Parathyroid adenoma (tissue), 2 donors: ENCODE results near the gene TPPP.
"Not testable (repeated sequence)": the region's sequence is repeated elsewhere in the genome, so short reads cannot be mapped to it uniquely, and the experiment has no call there.

Source experiments
- H2AFZ ChIP-seq: fragments of 300-600 bp; sonication (generic); one replicate; pipeline ENCODE4 v1.7.0; 2017; ENCODE audit warnings: antibody characterized with exemption, mild to moderate bottlenecking
- H3K27ac ChIP-seq: fragments of 300-600 bp; sonication (generic); one replicate; pipeline ENCODE4 v1.7.0; 2017
- H3K27me3 ChIP-seq: fragments of 300-600 bp; sonication (generic); one replicate; pipeline ENCODE4 v1.7.0; 2017; ENCODE audit warnings: low read length; ENCODE audit not compliant: control insufficient read depth, insufficient read depth
- H3K36me3 ChIP-seq: fragments of 300-600 bp; sonication (generic); one replicate; pipeline ENCODE4 v1.7.0; 2017; ENCODE audit warnings: low read length; ENCODE audit not compliant: control insufficient read depth, insufficient read depth
- H3K4me1 ChIP-seq: fragments of 300-600 bp; sonication (generic); one replicate; pipeline ENCODE4 v1.7.0; 2017; ENCODE audit warnings: control low read depth
- H3K4me2 ChIP-seq: fragments of 300-600 bp; sonication (generic); one replicate; pipeline ENCODE4 v1.7.0; 2017; ENCODE audit warnings: low read length
- H3K4me3 ChIP-seq: fragments of 300-600 bp; sonication (generic); one replicate; pipeline ENCODE4 v1.7.0; 2017; ENCODE audit warnings: low read depth, low read length
- H3K79me2 ChIP-seq: fragments of 300-600 bp; sonication (generic); one replicate; pipeline ENCODE4 v1.7.0; 2017; ENCODE audit warnings: control low read depth
- H3K9ac ChIP-seq: fragments of 300-600 bp; sonication (generic); one replicate; pipeline ENCODE4 v1.7.0; 2017; ENCODE audit warnings: mild to moderate bottlenecking
- H3K9me3 ChIP-seq: fragments of 300-600 bp; sonication (generic); one replicate; pipeline ENCODE4 v1.7.0; 2017; ENCODE audit warnings: low read length; ENCODE audit not compliant: control insufficient read depth
- CTCF ChIP-seq: fragments of 300-600 bp; sonication (generic); IDR thresholded peaks from one replicate; pipeline ENCODE4 v1.7.0; 2017; ENCODE audit warnings: antibody characterized with exemption, mild to moderate bottlenecking
- donor health status: primary hyperparathyroidism.

TPPP gene

GRCh38 chr5:696191-696590, 3.0 kb upstream of the TPPP start:
- not testable (repeated sequence) for H3K27ac ChIP-seq, H3K4me1 ChIP-seq, H3K9me3 ChIP-seq, H3K27me3 ChIP-seq, H3K9ac ChIP-seq, H3K36me3 ChIP-seq, H3K4me3 ChIP-seq, H2AFZ ChIP-seq, H3K4me2 ChIP-seq, H3K79me2 ChIP-seq

- not testable (repeated sequence) for H3K27ac ChIP-seq, H3K9ac ChIP-seq, H3K4me3 ChIP-seq, H3K4me2 ChIP-seq, H3K27me3 ChIP-seq, H3K79me2 ChIP-seq, H3K4me1 ChIP-seq, H2AFZ ChIP-seq, H3K36me3 ChIP-seq, H3K9me3 ChIP-seq
Observed at GRCh38 chr5:695475-695874, 2.3 kb upstream of the TPPP start.

- Histone ChIP-seq H3K9ac (peak overlapping the region; percentile 61), H2AFZ (peak overlapping the region; percentile 93), H3K4me2 (peak overlapping the region; percentile 44)
- H3K27me3 ChIP-seq, H3K9me3 ChIP-seq, H3K79me2 ChIP-seq, H3K36me3 ChIP-seq, H3K27ac ChIP-seq, H3K4me1 ChIP-seq, H3K4me3 ChIP-seq: not testable (repeated sequence)
Observed at GRCh38 chr5:694042-694431, 885 bp upstream of the TPPP start.

- not testable (repeated sequence) for H3K9ac ChIP-seq, H3K4me1 ChIP-seq, H3K36me3 ChIP-seq, H3K9me3 ChIP-seq, H3K79me2 ChIP-seq, H3K27me3 ChIP-seq, H3K27ac ChIP-seq
- H2AFZ ChIP-seq = peak overlapping the region; percentile 54
- H3K4me2 ChIP-seq = peak overlapping the region; percentile 75
- H3K4me3 ChIP-seq = peak overlapping the region; percentile 49
Observed at GRCh38 chr5:692529-693041, 567 bp downstream of the TPPP start.

GRCh38 chr5:691817-692528, 1.2 kb downstream of the TPPP start:
- Histone ChIP-seq H3K9ac (no peak overlapping the region), H3K4me1 (peaks cover 3% of the 10 kb centered on the region), H3K27me3 (no peaks in the 10 kb centered on the region), H2AFZ (no peak overlapping the region), H3K27ac (no peak overlapping the region), H3K4me3 (peak overlapping the region; percentile 49), H3K9me3 (no peaks in the 10 kb centered on the region), H3K4me2 (peak overlapping the region; percentile 75), H3K79me2 (no peaks in the 10 kb centered on the region), H3K36me3 (no peaks in the 10 kb centered on the region)
- no peak for TF ChIP-seq CTCF

- H3K79me2 ChIP-seq, H3K4me3 ChIP-seq, H3K9ac ChIP-seq, H3K27ac ChIP-seq, H3K9me3 ChIP-seq, H3K4me1 ChIP-seq, H2AFZ ChIP-seq, H3K36me3 ChIP-seq, H3K27me3 ChIP-seq, H3K4me2 ChIP-seq: not testable (repeated sequence)
Observed at GRCh38 chr5:691049-691448, 2.1 kb downstream of the TPPP start.

- H3K9me3 ChIP-seq, H3K4me2 ChIP-seq, H3K4me1 ChIP-seq, H3K27me3 ChIP-seq, H3K4me3 ChIP-seq, H3K79me2 ChIP-seq, H3K27ac ChIP-seq, H3K36me3 ChIP-seq, H3K9ac ChIP-seq, H2AFZ ChIP-seq: not testable (repeated sequence)
Observed at GRCh38 chr5:690293-690692, 2.9 kb downstream of the TPPP start.

GRCh38 chr5:688348-689010, 4.7 kb downstream of the TPPP start:
- not testable (repeated sequence) for H2AFZ ChIP-seq, H3K9me3 ChIP-seq, H3K79me2 ChIP-seq, H3K9ac ChIP-seq, H3K27me3 ChIP-seq, H3K27ac ChIP-seq, H3K4me1 ChIP-seq, H3K36me3 ChIP-seq, H3K4me3 ChIP-seq, H3K4me2 ChIP-seq

- H3K27me3 ChIP-seq, H3K4me2 ChIP-seq, H3K79me2 ChIP-seq, H3K27ac ChIP-seq, H3K9ac ChIP-seq, H2AFZ ChIP-seq, H3K9me3 ChIP-seq, H3K4me1 ChIP-seq, H3K36me3 ChIP-seq, H3K4me3 ChIP-seq: not testable (repeated sequence)
Observed at GRCh38 chr5:686936-687335, 6.2 kb downstream of the TPPP start.

- H3K36me3 ChIP-seq, H3K4me2 ChIP-seq, H3K9ac ChIP-seq, H3K27me3 ChIP-seq, H3K79me2 ChIP-seq, H3K9me3 ChIP-seq, H2AFZ ChIP-seq, H3K4me1 ChIP-seq, H3K27ac ChIP-seq, H3K4me3 ChIP-seq: not testable (repeated sequence)
Observed at GRCh38 chr5:686172-686523, 7.0 kb downstream of the TPPP start.
